ENCODE results near the gene NPTXR.

DNA sequence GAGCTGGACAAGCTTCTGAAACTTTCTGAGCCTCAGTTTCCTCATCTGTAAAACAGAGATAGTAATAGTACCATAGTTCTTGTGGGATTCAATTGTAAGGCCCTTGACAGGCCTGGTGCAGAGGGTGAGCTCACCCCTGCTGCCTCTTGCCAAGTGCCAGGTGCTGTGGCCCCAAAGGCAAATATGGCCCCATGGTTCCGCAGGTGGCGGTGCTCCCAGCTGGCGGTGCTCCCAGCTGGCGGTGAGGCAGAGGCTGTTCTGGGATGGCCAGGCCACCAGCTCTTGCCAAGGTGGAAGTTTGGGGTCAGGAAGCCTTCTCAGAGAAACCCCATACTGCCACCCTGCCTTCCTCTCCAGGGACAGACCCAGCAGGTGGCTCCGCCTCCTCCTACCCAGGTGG is 8.8 kb downstream of the NPTXR start:
- TF ChIP-seq, protein P1, sequence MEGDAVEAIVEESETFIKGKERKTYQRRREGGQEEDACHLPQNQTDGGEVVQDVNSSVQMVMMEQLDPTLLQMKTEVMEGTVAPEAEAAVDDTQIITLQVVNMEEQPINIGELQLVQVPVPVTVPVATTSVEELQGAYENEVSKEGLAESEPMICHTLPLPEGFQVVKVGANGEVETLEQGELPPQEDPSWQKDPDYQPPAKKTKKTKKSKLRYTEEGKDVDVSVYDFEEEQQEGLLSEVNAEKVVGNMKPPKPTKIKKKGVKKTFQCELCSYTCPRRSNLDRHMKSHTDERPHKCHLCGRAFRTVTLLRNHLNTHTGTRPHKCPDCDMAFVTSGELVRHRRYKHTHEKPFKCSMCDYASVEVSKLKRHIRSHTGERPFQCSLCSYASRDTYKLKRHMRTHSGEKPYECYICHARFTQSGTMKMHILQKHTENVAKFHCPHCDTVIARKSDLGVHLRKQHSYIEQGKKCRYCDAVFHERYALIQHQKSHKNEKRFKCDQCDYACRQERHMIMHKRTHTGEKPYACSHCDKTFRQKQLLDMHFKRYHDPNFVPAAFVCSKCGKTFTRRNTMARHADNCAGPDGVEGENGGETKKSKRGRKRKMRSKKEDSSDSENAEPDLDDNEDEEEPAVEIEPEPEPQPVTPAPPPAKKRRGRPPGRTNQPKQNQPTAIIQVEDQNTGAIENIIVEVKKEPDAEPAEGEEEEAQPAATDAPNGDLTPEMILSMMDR (IDR thresholded peaks at IDR 0.05): no peak
- TF ChIP-seq POLR2A (IDR thresholded peaks at IDR 0.05): no peak
